Esophagus muscularis mucosa (tissue), 4 donors: Measurements from ENCODE around the gene SLC33A1.

Experiments used
- EP300 ChIP-seq: sonication (generic); formaldehyde crosslinking; IDR thresholded peaks from one replicate; pipeline ENCODE4 v1.6.1; 2017; ENCODE audit warnings: antibody characterized with exemption
- POLR2A ChIP-seq: fragments of 450-650 bp; IDR thresholded peaks from one replicate; pipeline ENCODE4 v1.6.1; 2017; ENCODE audit warnings: antibody characterized with exemption, moderate library complexity, mild to moderate bottlenecking, low read depth
- POLR2AphosphoS5 ChIP-seq, 2 donors: sonication (generic); formaldehyde crosslinking; IDR thresholded peaks; one replicate each; pipeline ENCODE4 v1.6.1; 2017; ENCODE audit warnings: antibody characterized with exemption in 2 of 2
- TF ChIP-seq, protein P1 (sequence below), 3 experiments: fragments of 200-600 bp in 2 of 3; fragments of 450-650 bp in 1 of 3; sonication (generic) in 2 of 3; IDR thresholded peaks; one replicate each; pipeline ENCODE4 v1.5.1; 2017 to 2019; ENCODE audit warnings: antibody characterized with exemption in 3 of 3, mild to moderate bottlenecking in 2 of 3, moderate library complexity in 1 of 3

DNA sequence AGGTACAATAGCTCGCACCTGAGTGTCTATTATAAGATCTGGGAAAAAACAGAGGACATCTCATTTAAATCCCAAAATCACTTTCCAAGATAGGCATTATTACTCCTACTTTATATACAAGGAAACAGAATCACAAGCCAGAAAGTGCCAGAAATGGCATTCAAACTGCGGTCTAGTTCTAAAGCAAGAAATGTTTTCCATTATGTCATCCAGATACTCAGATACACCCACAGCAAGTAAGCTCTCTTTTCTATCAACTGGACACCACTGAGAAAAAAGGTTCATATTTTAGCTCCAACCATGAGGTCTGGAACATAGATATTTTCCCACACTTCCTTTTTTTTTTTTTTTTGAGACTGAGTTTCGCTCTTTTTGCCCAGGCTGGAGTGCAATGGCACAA, 8.1 kb downstream of the SLC33A1 start:
- TF ChIP-seq, protein P1, sequence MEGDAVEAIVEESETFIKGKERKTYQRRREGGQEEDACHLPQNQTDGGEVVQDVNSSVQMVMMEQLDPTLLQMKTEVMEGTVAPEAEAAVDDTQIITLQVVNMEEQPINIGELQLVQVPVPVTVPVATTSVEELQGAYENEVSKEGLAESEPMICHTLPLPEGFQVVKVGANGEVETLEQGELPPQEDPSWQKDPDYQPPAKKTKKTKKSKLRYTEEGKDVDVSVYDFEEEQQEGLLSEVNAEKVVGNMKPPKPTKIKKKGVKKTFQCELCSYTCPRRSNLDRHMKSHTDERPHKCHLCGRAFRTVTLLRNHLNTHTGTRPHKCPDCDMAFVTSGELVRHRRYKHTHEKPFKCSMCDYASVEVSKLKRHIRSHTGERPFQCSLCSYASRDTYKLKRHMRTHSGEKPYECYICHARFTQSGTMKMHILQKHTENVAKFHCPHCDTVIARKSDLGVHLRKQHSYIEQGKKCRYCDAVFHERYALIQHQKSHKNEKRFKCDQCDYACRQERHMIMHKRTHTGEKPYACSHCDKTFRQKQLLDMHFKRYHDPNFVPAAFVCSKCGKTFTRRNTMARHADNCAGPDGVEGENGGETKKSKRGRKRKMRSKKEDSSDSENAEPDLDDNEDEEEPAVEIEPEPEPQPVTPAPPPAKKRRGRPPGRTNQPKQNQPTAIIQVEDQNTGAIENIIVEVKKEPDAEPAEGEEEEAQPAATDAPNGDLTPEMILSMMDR (IDR thresholded peaks at IDR 0.05): no peak
- TF ChIP-seq EP300 (no peak), POLR2A (no peak), POLR2AphosphoS5 (IDR thresholded peaks at IDR 0.05) (no peak)
